A673 (cell line): Measurements from ENCODE around the gene FGF18. TPM values are rescaled to one million over a fixed set of nuclear protein-coding genes. Genes with fewer than 3 reads are reported as not detected.

ENCODE experiments used
- BruUV-seq: library from RNA; stranded (reverse); fragments of 400-500 nt; replicated peaks from 2 replicates; lab custom pipeline; 2021; lab: Mats Ljungman, UMichigan
- CTCF ChIA-PET: fragments of 300-600 bp; sonication (Branson Sonifier 250); formaldehyde crosslinking; loops from one replicate; lab custom pipeline; 2022; ENCODE audit warnings: antibody characterized with exemption; lab: Charles Lee
- POLR2A ChIA-PET: fragments of 300-600 bp; sonication (Branson Sonifier 250); formaldehyde crosslinking; loops from one replicate; lab custom pipeline; 2022; ENCODE audit warnings: antibody characterized with exemption; ENCODE audit not compliant: low non-redundant PET; lab: Charles Lee
- DNase-seq: peaks from one replicate; pipeline ENCODE4 v3.0.0-alpha.2; 2015; ENCODE audit warnings: low spot score
- H3K27ac ChIP-seq: fragments of 200-600 bp; sonication (generic); 2 replicates; pipeline ENCODE4 v1.5.1; 2016; ENCODE audit warnings: mixed run types, low read depth, mild to moderate bottlenecking, mixed read lengths, antibody characterized with exemption, low read length; ENCODE audit not compliant: poor library complexity, severe bottlenecking
- H3K27me3 ChIP-seq: fragments of 200-600 bp; sonication (generic); replicated peaks from 2 replicates; pipeline ENCODE4 v1.6.1; 2017; ENCODE audit warnings: mixed run types, low read depth, mild to moderate bottlenecking, mixed read lengths, antibody characterized with exemption, low read length; ENCODE audit not compliant: insufficient read depth, poor library complexity
- H3K36me3 ChIP-seq: fragments of 200-600 bp; sonication (generic); 2 replicates; pipeline ENCODE4 v1.6.1; 2016; ENCODE audit warnings: mixed run types, mild to moderate bottlenecking, mixed read lengths, antibody characterized with exemption, low read length; ENCODE audit not compliant: insufficient read depth, poor library complexity, severe bottlenecking
- H3K4me1 ChIP-seq: fragments of 200-600 bp; sonication (generic); 2 replicates; pipeline ENCODE4 v1.6.1; 2017; ENCODE audit warnings: mixed run types, mild to moderate bottlenecking, mixed read lengths, antibody characterized with exemption, low read length; ENCODE audit not compliant: insufficient read depth, poor library complexity, severe bottlenecking
- H3K4me3 ChIP-seq: fragments of 200-600 bp; sonication (generic); 2 replicates; pipeline ENCODE4 v1.5.1; 2016; ENCODE audit warnings: low read depth, mixed run types, mild to moderate bottlenecking, mixed read lengths, low read length; ENCODE audit not compliant: poor library complexity, severe bottlenecking
- H3K9me3 ChIP-seq: fragments of 200-600 bp; sonication (generic); 2 replicates; pipeline ENCODE4 v1.6.1; 2016; ENCODE audit warnings: mixed run types, low read depth, mild to moderate bottlenecking, mixed read lengths, antibody characterized with exemption, low read length; ENCODE audit not compliant: poor library complexity, severe bottlenecking
- CTCF ChIP-seq: fragments of 300-800, 200-600 bp; sonication (generic); conservative IDR thresholded peaks from 2 replicates; pipeline ENCODE4 v1.5.1; 2017; ENCODE audit warnings: low read depth, mild to moderate bottlenecking, antibody characterized with exemption, low read length, moderate library complexity, mixed read lengths
- EZH2 ChIP-seq: fragments of 200-600 bp; sonication (generic); IDR thresholded peaks from 2 replicates; pipeline ENCODE4 v1.6.1; 2017; ENCODE audit warnings: borderline replicate concordance, low read depth, mild to moderate bottlenecking, mixed read lengths, antibody characterized with exemption, low read length; ENCODE audit not compliant: poor library complexity, severe bottlenecking
- intact Hi-C: fragments of 100-400 bp; cut with micrococcal nuclease; formaldehyde crosslinking; loops from one replicate; pipeline ENCODE4 v1.10.0; 2022; ENCODE audit not compliant: unreplicated experiment
- total RNA-seq: library from RNA; stranded (reverse); gene quantifications from 2 replicates; pipeline ENCODE4 v1.2.3, GENCODE V29; 2021

Gene FGF18
- total RNA-seq, 1 experiment from 2014 or later: 1.3 TPM

DNA sequence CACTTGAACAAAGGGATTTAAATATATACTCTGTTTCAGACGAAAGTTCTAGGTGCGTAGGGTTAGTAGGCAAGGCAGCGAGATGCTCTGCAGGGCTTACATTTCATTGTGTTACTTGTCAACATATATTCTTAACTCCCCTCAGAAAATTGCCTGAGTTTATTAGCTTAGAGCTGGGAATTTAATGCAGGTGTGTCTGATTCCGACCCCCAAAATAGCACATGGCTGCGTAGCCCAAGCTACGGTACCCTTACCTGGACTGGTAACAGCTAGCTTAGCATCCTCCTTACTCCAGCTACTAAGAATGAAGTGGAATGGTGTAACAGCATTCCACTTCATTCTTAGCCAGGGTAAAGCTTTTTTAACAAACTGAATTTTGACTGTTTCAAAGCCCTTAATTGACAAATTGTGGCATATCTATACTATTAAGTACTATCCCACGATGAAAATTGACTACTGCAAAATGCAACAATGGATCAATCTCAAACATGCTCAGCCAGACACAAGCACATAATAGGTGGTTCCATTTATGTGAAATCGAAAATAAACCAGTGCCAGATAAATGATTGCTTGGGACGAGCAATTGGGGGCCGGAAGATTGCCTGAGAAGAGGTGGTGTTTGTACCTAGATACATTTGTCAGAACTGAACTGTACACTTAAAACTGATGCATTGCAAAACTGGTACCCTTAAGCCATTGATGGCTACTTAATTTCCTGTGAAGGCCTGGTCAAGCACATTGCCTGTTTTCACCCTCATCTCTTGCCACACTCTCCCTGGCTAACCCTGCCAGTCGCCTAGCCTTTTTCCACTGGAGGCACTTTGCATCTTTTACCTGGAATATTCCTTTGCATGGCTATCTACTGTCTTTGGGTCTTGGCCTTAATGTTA lies 3.0 kb upstream of the FGF18 start:
- Histone ChIP-seq H3K4me3 (no peak overlapping the region), H3K27me3 (peaks cover 7% of the 10 kb centered on the region), H3K4me1 (peaks cover 8% of the 10 kb centered on the region), H3K36me3 (peaks cover 30% of the 10 kb centered on the region), H3K9me3 (no peaks in the 10 kb centered on the region), H3K27ac (no peak overlapping the region)
- BruUV-seq: no TSS peak
- POLR2A ChIA-PET: no interaction called here
- intact Hi-C loops: loop anchor here (5.0 kb wide), 2 partner anchors 436 to 626 kb away; no protein-coding TSS in a partner anchor
- TF ChIP-seq EZH2 (no peak), CTCF (no peak)
- no peak for DNase-seq
- CTCF ChIA-PET: no interaction called here

GRCh38 chr5:171418316-171418981 lies 998 bp upstream of the FGF18 start:
- peak; percentile 59 for DNase-seq
- intact Hi-C loops: loop anchor here (5.0 kb wide), 2 partner anchors 434 to 624 kb away; no protein-coding TSS in a partner anchor
- H3K4me1 ChIP-seq: peaks cover 8% of the 10 kb centered on the region
- H3K27me3 ChIP-seq: peaks cover 7% of the 10 kb centered on the region
- no peaks in the 10 kb centered on the region for H3K9me3 ChIP-seq
- peak overlapping the region; percentile 46 for H3K4me3 ChIP-seq
- ChIA-PET CTCF (interaction anchor here (1.3 kb wide), 1 partner anchor 641 kb away, joined by 9 read pairs; no protein-coding TSS in a partner anchor), POLR2A (no interaction called here)
- no peak overlapping the region for H3K27ac ChIP-seq
- peaks cover 10% of the 10 kb centered on the region for H3K36me3 ChIP-seq
- no TSS peak for BruUV-seq
- no peak for TF ChIP-seq EZH2
- peak; percentile 78 for TF ChIP-seq CTCF

DNA sequence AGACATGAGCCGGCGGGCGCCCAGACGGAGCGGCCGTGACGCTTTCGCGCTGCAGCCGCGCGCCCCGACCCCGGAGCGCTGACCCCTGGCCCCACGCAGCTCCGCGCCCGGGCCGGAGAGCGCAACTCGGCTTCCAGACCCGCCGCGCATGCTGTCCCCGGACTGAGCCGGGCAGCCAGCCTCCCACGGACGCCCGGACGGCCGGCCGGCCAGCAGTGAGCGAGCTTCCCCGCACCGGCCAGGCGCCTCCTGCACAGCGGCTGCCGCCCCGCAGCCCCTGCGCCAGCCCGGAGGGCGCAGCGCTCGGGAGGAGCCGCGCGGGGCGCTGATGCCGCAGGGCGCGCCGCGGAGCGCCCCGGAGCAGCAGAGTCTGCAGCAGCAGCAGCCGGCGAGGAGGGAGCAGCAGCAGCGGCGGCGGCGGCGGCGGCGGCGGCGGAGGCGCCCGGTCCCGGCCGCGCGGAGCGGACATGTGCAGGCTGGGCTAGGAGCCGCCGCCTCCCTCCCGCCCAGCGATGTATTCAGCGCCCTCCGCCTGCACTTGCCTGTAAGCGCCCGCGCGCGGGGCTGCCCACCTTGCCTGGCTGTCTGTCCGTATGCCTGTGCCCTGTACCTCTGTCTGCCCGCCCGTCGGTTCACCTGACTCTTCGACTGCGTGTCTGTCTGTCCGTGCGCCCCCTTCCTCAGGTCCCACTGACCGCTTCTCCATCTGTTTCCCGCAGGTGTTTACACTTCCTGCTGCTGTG lies 412 bp downstream of the FGF18 start:
- ChIA-PET CTCF (interaction anchor here (0.6 to 1.3 kb wide), 2 partner anchors 30 to 639 kb away, joined by 3 to 9 read pairs; no protein-coding TSS in a partner anchor), POLR2A (no interaction called here)
- Histone ChIP-seq H3K27me3 (peaks cover 7% of the 10 kb centered on the region), H3K9me3 (no peaks in the 10 kb centered on the region), H3K4me1 (peaks cover 8% of the 10 kb centered on the region), H3K4me3 (peak overlapping the region; percentile 46), H3K27ac (no peak overlapping the region), H3K36me3 (no peaks in the 10 kb centered on the region)
- BruUV-seq: no TSS peak
- intact Hi-C loops: loop anchor here (1.0 to 10.0 kb wide), 4 partner anchors 205 to 622 kb away; no protein-coding TSS in a partner anchor
- TF ChIP-seq EZH2: no peak
- TF ChIP-seq CTCF: no peak
- peak; percentile 57 for DNase-seq
